ENCODE data around the gene BCDIN3D. TPM values are rescaled to one million over a fixed set of nuclear protein-coding genes. Genes with fewer than 3 reads are reported as not detected.

The BCDIN3D gene
- total RNA-seq, 1 donor from 2014 or later: 3.1 TPM

GRCh38 chr12:49811136-49811535 is 31.8 kb downstream of the BCDIN3D start:
- H3K27me3 Mint-ChIP-seq (ENCODE audit: low read depth, unreplicated experiment): no peaks in the 10 kb centered on the region
- Histone ChIP-seq H2AFZ (ENCODE audit: low read depth, low read length) (no peak overlapping the region), H3K79me2 (ENCODE audit: insufficient read depth, low read length) (peaks cover 69% of the 10 kb centered on the region), H3K4me1 (ENCODE audit: insufficient read depth, low read length) (peaks cover 16% of the 10 kb centered on the region), H3K4me2 (ENCODE audit: low read length) (no peak overlapping the region), H3K36me3 (ENCODE audit: insufficient read depth, low read length) (peaks cover 3% of the 10 kb centered on the region), H3K9ac (ENCODE audit: low read length) (no peak overlapping the region), H3K27me3 (ENCODE audit: insufficient read depth, low read length) (no peaks in the 10 kb centered on the region), H4K20me1 (ENCODE audit: insufficient read depth, low read length) (peaks cover 73% of the 10 kb centered on the region), H3K9me3 (ENCODE audit: insufficient read depth, low read depth, low read length) (no peaks in the 10 kb centered on the region), H3K4me3 (ENCODE audit: insufficient read depth, low read depth, low read length) (no peak overlapping the region), H3K27ac (ENCODE audit: low read depth, low read length) (no peak overlapping the region)
- H3K27ac Mint-ChIP-seq (ENCODE audit: unreplicated experiment): no peak overlapping the region
- no peak overlapping the region for H3K4me3 Mint-ChIP-seq (ENCODE audit: unreplicated experiment)
- DNase-seq (ENCODE audit: low read depth): no peak
- FAIRE-seq: no peak
- no peak for TF ChIP-seq EZH2 (IDR thresholded peaks at IDR 0.05; ENCODE audit: insufficient read depth, low read length)
- TF ChIP-seq CTCF (IDR thresholded peaks at IDR 0.05; ENCODE audit: insufficient read depth, low read depth, low read length): no peak
- peaks cover 55% of the 10 kb centered on the region for H3K4me1 Mint-ChIP-seq (ENCODE audit: low read depth, unreplicated experiment)
- H3K36me3 Mint-ChIP-seq (ENCODE audit: low read depth, unreplicated experiment): peaks cover 27% of the 10 kb centered on the region
- H3K9me3 Mint-ChIP-seq (ENCODE audit: unreplicated experiment): no peaks in the 10 kb centered on the region

- peak overlapping the region; percentile 65 for H3K4me3 Mint-ChIP-seq (ENCODE audit: unreplicated experiment)
- H3K27ac Mint-ChIP-seq (ENCODE audit: unreplicated experiment): peak overlapping the region; percentile 93
- Histone ChIP-seq H3K4me2 (ENCODE audit: low read length) (peak overlapping the region; percentile 50), H3K9me3 (ENCODE audit: insufficient read depth, low read depth, low read length) (no peaks in the 10 kb centered on the region), H3K79me2 (ENCODE audit: insufficient read depth, low read length) (peaks cover 76% of the 10 kb centered on the region), H3K36me3 (ENCODE audit: insufficient read depth, low read length) (peaks cover 5% of the 10 kb centered on the region), H2AFZ (ENCODE audit: low read depth, low read length) (no peak overlapping the region), H3K9ac (ENCODE audit: low read length) (peak overlapping the region; percentile 19), H3K4me1 (ENCODE audit: insufficient read depth, low read length) (peaks cover 16% of the 10 kb centered on the region), H4K20me1 (ENCODE audit: insufficient read depth, low read length) (peaks cover 85% of the 10 kb centered on the region), H3K4me3 (ENCODE audit: insufficient read depth, low read depth, low read length) (no peak overlapping the region), H3K27me3 (ENCODE audit: insufficient read depth, low read length) (no peaks in the 10 kb centered on the region), H3K27ac (ENCODE audit: low read depth, low read length) (no peak overlapping the region)
- no peaks in the 10 kb centered on the region for H3K27me3 Mint-ChIP-seq (ENCODE audit: low read depth, unreplicated experiment)
- TF ChIP-seq CTCF (IDR thresholded peaks at IDR 0.05; ENCODE audit: insufficient read depth, low read depth, low read length) (no peak), EZH2 (IDR thresholded peaks at IDR 0.05; ENCODE audit: insufficient read depth, low read length) (no peak)
- no peaks in the 10 kb centered on the region for H3K9me3 Mint-ChIP-seq (ENCODE audit: unreplicated experiment)
- no peak for DNase-seq (ENCODE audit: low read depth)
- peaks cover 31% of the 10 kb centered on the region for H3K36me3 Mint-ChIP-seq (ENCODE audit: low read depth, unreplicated experiment)
- peaks cover 56% of the 10 kb centered on the region for H3K4me1 Mint-ChIP-seq (ENCODE audit: low read depth, unreplicated experiment)
- FAIRE-seq: no peak
These were observed 33.0 kb downstream of the BCDIN3D start for GRCh38 chr12:49809906-49810389.

- Mint-ChIP-seq H3K4me3 (ENCODE audit: unreplicated experiment) (peak overlapping the region; percentile 65), H3K27me3 (ENCODE audit: low read depth, unreplicated experiment) (no peaks in the 10 kb centered on the region), H3K9me3 (ENCODE audit: unreplicated experiment) (no peaks in the 10 kb centered on the region), H3K27ac (ENCODE audit: unreplicated experiment) (peak overlapping the region; percentile 93), H3K4me1 (ENCODE audit: low read depth, unreplicated experiment) (peaks cover 56% of the 10 kb centered on the region), H3K36me3 (ENCODE audit: low read depth, unreplicated experiment) (peaks cover 29% of the 10 kb centered on the region)
- no peak overlapping the region for H2AFZ ChIP-seq (ENCODE audit: low read depth, low read length)
- H4K20me1 ChIP-seq (ENCODE audit: insufficient read depth, low read length): peaks cover 85% of the 10 kb centered on the region
- no peak for TF ChIP-seq CTCF (IDR thresholded peaks at IDR 0.05; ENCODE audit: insufficient read depth, low read depth, low read length)
- no peak for TF ChIP-seq EZH2 (IDR thresholded peaks at IDR 0.05; ENCODE audit: insufficient read depth, low read length)
- peak overlapping the region; percentile 50 for H3K4me2 ChIP-seq (ENCODE audit: low read length)
- FAIRE-seq (no peak), DNase-seq (ENCODE audit: low read depth) (peak; percentile 10)
- peaks cover 72% of the 10 kb centered on the region for H3K79me2 ChIP-seq (ENCODE audit: insufficient read depth, low read length)
- H3K27me3 ChIP-seq (ENCODE audit: insufficient read depth, low read length): no peaks in the 10 kb centered on the region
- peak overlapping the region; percentile 19 for H3K9ac ChIP-seq (ENCODE audit: low read length)
- peaks cover 9% of the 10 kb centered on the region for H3K36me3 ChIP-seq (ENCODE audit: insufficient read depth, low read length)
- no peak overlapping the region for H3K4me3 ChIP-seq (ENCODE audit: insufficient read depth, low read depth, low read length)
- H3K9me3 ChIP-seq (ENCODE audit: insufficient read depth, low read depth, low read length): no peaks in the 10 kb centered on the region
- peaks cover 16% of the 10 kb centered on the region for H3K4me1 ChIP-seq (ENCODE audit: insufficient read depth, low read length)
- H3K27ac ChIP-seq (ENCODE audit: low read depth, low read length): no peak overlapping the region
These were observed 33.5 kb downstream of the BCDIN3D start for GRCh38 chr12:49809381-49809905.

Data from astrocyte (in vitro differentiated cells and primary cell).